ENCODE measurements around the gene PRR3.
A peak's percentile ranks its signal among the peaks of the same experiment; 100 is the strongest.
"Not testable (repeated sequence)": the region's sequence is repeated elsewhere in the genome, so short reads cannot be mapped to it uniquely, and the experiment has no call there.

Gene PRR3, protein sequence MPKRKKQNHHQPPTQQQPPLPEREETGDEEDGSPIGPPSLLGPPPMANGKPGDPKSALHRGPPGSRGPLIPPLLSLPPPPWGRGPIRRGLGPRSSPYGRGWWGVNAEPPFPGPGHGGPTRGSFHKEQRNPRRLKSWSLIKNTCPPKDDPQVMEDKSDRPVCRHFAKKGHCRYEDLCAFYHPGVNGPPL

DNA sequence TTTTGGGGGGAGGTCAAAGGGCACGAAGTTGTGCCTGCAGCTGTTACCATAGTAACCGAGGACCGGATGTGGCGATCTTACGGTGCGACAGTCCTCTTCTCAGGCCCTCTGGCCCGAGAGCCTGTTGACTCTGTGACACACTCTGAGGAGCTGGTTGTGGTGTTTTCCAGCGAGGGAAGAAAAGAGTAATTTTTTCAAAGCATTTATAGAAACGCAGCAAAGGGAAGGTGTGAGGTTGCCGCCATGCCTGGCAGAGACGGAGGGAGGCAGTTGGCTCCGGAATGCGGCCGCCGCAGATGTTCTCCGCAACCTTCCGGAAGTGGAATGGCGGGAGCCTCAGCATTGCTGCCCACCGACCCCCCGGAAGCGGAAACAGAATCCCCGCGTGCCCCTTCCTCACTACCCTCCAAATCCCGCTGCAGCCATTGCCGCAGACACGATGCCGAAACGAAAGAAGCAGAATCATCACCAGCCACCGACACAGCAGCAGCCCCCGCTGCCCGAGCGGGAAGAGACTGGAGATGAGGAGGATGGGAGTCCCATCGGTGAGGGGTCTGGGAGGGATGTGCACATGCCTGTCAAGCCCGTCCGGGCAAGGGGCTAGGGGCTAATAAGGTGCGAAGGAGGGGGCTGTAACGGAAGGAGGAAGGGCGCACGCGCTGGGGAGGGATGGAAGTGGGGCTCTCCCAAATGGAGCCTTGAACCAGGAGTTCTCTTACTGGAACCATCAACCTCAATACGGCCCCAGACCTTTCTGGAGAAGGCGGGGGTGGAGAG is at the start of gene PRR3:
Gene PRR3, plus strand, starts transcription at position 390 of the 777 bp plus-strand sequence. Its CDS starts 50 bp downstream, at position 440.
- peak; percentile 83 for DNase-seq (ENCODE audit: low read depth)

DNA sequence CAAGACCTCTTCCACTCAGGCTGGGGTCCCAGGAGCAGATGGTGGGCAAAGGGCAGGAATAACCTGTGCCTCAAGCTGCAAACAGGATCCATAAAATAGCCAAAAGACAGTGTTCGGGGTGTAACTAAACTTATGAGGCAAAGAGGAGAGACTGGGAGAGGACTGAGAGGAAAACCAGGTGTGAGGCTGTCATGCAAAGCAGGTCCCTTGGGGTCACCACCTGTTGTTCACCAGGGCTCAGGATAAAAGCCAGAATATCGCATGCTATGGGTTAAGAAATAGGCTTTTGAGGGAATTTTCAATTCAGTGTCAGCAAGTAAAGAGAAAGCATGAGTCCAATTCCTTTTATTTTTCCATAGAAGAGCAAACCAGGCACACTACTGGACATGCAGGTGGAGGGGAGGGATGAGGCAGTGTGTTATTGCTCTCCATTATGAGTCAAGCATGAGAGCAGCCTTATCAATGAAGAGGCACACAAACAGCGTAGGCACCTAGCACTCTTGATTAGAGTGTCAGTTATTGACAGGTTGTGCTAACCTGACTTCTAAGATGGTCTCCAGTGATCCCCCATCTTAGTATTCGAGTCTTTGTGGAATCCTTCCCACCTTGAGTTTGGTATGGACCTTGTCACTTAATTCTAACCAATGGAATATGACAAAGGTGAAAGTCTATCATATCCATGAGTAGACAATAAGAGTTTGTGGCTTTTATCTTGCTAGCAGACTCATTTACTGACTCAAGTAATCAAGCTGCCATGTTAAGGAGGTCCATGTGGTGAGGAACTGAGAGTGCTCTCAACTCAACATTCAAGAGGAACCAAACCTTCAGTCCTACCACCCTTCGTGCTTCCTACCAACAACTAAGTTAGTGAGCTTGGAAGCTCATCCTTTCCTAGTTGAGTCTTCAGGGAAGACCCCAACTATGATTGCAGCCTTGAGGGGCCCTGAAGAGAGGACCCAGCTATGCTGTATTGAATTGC is 49.0 kb upstream of the PRR3 start:
- no peak for DNase-seq (ENCODE audit: low read depth)

DNA sequence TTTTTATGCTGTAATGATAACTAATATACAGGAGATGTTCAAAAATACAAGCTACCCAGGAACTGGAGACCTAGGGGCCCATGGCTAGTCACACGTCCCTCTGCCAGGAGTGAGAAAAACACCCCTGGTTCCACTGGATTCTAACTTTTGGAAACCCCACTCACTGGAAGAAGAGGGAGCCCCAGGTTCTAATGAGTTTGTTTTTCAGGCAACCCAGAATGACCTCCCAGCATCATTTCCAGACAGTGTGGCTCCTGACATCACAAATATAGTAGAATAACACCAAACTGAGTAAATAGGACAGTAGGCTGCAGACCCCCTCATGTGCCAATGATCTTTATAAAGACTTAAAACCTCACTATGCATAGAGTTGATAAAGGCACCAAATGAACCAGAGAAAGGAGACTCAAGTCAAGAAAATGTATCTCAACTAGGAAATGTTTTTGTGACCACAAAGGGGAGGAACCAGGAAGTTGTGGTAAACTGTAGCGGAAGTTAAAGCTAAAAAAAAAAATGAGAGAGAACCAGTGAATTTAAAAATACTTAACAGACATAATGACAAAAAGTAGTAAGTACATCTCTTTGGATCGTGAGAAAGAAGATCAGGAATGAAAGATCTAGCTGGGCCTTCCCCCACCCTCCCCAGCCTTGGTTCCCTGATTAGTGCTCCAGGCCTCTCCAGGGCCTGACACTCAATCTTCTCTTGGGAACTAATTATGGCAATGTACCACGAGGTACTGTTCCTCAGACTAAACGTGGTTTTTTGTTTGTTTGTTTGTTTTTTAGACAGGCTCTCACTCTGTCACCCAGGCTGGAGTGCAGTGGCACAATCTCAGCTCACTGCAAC is 48.0 kb upstream of the PRR3 start:
- no peak for DNase-seq (ENCODE audit: low read depth)

DNA sequence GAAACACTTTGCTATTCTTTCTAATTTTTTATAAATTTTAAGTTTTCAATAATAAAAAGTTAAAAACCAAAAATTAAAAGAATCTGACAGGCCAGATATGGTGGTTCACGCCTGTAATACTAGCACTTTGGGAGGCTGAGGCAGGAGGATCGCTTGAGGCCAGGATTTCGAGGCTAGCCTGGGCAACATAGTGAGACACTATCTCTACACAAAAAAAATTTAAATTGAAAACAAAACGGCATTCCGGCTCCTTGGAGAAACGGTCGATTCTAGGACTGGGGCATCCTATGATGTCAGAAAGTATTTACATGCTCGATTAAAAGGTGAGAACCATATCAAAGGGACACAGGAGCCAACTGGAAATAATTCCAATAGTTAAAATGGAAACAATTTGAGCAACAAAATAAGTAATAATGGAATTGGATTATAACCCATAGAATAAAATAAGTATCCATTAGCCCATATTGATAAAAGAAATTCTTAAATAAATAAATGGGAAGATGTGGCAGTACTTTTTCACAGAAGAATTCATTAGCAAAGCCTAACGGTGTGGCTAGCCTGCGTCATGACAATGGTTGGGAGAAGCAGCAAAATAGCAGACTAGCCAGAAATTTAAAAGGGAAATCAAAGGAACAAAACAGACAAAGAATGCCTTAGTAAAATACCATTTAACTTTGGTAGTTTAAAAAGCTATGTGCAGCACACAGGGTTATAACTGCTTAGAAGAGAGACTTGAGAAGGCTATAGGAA is 46.5 kb upstream of the PRR3 start:
- DNase-seq (ENCODE audit: low read depth) = no peak

DNA sequence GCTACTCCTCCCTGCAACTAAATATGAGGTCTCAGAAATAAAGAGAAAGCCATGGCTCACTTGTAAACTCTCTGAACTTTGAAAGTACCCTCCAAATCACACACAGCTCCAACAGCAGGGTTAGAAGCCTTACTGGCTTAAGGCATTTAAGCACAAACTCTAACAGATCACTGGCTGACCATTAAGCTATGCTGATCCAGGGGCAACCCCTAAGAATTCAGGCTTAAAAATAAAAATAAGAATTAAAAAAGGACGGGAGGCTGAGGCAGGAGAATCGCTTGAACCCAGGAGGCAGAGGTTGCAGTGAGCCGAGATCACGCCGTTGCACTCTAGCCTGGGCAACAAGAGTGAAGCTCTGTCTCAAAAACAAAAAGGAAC is 45.9 kb upstream of the PRR3 start:
- DNase-seq (ENCODE audit: low read depth) = no peak

DNA sequence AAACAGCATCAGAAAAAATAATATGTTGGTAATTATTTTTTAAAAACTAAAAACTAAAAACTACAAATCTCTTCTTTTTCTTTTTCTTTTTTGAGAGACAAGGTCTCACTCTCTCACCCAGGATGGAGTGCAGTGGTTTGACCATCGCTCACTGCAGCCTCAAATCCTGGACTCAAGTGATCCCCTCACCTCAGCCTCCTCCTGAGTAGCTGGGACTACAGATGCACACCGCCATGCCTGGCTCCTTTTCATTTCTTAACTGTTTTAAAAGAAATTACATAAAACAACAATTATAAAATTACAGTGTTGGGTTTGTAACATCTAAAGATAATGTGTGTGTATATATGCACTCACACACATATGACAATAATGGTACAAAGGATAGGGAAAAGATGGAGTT is 43.6 kb upstream of the PRR3 start:
- no peak for DNase-seq (ENCODE audit: low read depth)

DNA sequence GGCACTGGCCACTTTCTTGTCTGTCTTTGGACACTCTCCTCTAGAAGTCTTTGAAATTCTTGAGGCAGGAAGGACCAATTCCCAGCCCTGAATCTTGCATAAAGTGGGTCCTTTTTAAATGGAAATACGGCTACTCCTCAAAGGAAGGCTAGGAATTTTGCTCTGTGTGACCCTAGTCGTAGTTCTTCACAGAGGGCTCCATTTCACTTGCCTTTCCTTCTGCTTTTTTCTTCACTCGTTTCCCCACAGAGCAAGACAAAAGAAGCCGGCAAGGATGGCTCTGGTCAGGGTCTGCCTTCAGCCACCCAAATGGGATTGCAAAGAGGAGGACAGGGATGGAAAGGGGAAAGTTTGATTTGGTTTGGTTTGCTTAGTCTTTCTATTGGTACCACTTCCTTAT is 42.0 kb upstream of the PRR3 start:
- DNase-seq (ENCODE audit: low read depth) = no peak

DNA sequence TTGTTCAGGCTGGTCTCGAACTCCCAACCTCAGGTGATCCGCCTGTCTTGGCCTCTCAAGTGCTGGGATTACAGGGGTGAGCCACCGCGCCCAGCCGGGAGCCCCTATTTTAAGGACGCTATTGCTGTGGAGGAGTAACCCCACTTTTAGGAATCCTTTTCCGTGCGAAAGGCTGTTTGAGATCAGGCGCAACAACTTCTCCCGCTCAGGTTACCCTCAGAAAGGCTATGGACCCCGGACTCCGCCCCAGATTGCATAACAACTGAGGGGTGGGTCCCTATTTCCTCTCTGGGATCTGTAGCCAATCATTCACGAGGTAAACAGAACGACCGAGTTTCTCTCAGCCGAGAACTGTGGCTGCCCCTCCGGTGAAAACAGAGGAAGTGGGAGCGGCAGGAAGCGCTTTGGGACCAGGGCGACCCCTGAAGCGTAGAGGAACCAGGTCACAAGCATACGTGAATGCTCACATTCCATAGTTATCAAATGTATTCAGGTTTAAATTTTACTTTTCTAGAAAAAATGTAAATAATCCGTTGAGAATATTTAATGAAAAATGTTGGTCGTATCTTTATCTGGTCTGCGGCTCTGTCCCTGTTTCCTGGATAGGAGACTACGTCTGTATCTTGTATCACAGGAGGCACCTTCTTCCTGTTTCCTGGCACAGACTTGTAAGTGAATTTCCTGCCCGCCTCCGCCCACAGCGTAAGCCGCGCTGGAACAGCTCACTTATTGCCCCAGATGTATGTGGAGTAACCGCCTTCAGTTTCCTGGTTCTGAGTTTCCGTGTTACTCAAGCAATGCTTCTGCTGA is 40.9 kb upstream of the PRR3 start:
- DNase-seq (ENCODE audit: low read depth) = peak; percentile 93

DNA sequence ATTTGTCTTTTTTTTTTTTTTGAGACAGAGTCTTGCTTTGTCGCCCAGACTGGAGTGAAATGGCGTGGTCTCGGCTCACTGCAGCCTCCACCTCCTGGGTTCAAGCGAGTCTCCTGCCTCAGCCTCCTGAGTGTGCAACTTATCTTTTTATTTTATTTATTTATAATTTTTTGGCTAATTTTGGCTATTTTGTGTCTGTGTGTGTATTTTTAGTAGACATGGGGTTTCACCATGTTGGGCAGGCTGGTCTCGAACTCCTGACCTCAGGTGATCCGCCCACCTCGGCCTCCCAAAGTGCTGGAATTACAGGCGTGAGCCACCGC is 40.4 kb upstream of the PRR3 start:
- DNase-seq (ENCODE audit: low read depth) = not testable (repeated sequence)

DNA sequence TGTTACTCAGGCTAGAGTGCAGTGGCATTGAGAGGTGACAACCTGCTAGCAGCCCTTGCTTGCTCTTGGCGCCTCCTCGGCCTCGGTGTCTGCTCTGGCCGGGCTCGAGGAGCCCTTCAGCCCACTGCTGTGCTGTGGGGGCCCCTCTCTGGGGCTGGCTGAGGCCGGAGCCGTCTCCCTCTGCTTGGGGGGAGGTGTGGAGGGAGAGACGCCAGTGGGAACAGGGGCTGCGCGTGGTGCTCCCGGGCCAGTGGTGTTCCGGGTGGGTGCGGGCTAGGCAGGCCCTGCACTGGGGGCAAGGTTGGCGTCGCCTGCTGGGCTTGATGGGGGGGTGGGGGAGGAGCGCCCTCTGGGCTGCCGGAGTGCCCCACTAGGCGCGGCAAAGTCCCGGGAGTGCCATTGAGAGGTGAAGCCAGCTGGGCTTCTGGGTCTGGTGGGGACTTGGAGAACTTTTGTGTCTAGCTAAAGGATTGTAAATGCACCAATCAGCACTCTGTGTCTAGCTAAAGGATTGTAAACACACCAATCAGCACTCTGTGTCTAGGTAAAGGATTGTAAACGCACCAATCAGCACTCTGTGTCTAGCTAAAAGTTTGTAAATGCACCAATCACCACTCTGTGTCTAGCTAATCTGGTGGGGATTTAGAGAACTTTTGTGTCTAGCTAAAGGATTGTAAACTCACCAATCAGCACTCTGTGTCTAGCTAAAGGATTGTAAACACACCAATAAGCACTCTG is 39.2 kb upstream of the PRR3 start:
- DNase-seq (ENCODE audit: low read depth) = not testable (repeated sequence)

DNA sequence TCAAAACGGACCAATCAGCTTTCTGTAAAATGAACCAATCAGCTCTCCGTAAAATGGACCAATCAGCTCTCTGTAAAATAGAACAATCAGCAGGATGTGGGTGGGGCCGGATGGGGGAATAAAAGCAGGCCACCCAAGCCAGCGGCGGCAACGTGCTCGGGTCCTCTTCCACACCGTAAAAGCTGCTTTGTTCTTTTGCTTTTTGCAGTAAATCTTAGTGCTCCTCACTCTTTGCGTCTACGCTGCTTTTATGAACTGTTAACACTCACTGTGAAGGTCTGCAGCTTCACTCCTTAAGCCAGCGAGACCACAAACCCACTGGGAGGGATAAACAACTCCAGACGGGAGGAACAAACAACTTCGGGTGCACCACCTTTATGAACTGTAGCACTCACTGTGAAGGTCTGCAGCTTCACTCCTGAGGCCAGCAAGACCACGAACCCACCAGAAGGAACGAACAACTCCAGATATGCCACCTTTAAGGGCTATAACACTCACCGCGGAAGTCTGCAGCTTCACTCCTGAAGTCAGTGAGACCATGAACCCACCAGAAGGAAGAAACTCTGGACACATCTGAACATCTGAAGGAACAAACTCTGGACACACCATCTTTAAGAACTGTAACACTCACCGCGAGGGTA is 38.5 kb upstream of the PRR3 start:
- DNase-seq (ENCODE audit: low read depth) = not testable (repeated sequence)

DNA sequence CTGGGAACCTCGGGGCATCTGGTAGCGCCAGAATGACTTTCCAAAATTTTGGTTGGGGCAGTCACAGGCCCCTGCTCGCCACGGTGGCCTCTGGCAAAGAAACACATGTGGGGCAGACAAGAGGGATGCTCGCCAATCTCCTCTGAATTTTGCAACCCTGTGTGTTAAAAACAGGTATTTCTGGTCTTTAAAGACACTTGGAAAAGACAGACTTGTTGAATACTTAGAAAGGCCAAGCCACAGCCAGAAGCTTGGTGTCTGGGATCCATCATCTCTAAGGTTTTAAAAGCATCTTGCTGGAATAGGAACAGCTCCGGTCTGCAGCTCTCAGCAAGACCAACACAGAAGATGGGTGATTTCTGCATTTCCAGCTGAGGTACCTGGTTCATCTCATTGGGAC is 36.6 kb upstream of the PRR3 start:
- DNase-seq (ENCODE audit: low read depth) = no peak

DNA sequence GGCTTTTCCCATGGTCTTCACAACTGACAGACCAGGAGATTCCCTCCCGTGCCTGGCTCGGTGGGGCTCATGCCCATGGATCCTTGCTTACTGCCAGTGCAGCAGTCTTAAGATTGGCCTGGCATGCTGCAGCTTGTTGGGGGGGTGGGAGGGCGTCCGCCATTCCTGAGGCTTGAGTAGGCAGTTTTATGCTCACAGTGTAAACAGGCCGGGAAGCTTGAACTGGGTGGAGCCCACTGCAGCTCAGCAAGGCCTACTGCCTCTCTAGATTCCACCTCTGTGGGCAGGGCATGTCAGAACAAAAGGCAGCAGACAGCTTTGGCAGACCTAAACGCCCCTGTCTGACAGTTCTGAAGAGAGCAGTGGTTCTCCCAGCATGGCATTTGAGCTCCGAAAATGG is 36.0 kb upstream of the PRR3 start:
- DNase-seq (ENCODE audit: low read depth) = not testable (repeated sequence)

DNA sequence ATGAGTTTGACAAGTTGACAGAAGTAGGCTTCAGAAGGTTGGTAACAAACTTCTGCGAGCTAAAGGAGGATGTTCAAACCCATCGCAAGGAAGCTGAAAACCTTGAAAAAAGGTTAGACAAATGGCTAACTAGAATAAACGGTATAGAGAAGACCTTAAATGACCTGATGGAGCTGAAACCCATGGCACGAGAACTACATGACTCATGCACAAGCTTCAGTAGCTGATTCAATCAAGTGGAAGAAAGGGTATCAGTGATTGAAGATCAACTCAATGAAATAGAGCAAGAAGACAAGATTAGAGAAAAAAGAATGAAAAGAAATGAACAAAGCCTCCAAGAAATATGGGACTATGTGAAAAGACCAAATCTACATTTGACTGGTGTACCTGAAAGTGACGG is 35.1 kb upstream of the PRR3 start:
- DNase-seq (ENCODE audit: low read depth) = not testable (repeated sequence)

DNA sequence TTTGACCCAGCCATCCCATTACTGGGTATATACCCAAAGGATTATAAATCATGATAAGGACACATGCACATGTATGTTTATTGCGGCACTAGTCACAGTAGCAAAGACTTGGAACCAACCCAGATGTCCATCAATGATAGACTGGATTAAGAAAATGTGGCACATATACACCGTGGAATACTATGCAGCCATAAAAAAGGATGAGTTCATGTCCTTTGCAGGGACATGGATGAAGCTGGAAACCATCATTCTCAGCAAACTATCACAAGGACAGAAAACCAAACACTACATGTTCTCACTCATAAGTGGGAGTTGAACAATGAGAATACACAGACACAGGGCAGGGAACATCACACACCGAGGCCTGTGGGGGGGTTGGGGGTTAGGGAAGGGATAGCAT is 30.7 kb upstream of the PRR3 start:
- not testable (repeated sequence) for DNase-seq (ENCODE audit: low read depth)

DNA sequence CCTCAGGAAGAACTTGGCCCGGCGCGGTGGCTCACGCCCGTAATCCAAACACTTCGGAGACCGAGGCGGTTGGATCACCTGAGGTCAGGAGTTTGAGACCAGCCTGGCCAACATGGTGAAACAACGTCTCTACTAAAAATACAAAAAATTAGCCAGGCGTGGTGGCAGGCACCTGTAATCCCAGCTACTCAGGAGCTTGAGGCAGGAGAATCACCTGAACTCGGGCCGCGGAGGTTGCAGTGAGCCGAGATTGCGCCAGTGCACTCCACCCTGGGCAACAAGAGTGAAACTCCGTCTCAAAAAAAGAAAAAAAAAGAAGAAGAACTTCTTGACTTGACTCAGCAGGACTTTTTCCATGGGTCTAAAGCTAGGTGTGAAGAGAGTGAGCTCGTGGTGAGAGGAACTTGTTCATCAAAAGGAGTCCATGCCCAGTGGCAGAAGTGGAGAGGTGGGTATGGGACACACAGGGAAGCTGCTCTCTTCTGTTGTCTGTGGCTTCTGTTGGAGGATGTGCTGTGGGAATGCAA is 27.7 kb upstream of the PRR3 start:
- DNase-seq (ENCODE audit: low read depth) = not testable (repeated sequence)

DNA sequence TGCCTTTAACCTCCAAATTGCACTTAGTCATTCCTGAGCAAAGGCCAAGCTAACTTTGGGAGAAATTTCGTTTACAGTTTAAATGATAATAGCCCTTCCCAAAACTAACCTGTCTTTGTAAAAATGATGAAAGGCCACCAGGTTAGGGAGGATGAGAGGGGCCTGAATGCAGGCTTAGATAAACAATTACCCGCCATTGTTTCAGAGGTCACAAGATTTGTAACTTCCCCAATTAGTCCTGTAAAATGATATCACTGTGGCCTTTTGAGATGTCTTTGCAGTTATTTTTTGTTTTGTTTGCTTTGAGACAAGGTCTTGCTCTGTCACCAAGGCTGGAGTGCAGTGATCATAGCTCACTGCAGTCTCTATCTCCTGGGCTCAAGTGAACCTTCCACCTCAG is 27.1 kb upstream of the PRR3 start:
- no peak for DNase-seq (ENCODE audit: low read depth)

DNA sequence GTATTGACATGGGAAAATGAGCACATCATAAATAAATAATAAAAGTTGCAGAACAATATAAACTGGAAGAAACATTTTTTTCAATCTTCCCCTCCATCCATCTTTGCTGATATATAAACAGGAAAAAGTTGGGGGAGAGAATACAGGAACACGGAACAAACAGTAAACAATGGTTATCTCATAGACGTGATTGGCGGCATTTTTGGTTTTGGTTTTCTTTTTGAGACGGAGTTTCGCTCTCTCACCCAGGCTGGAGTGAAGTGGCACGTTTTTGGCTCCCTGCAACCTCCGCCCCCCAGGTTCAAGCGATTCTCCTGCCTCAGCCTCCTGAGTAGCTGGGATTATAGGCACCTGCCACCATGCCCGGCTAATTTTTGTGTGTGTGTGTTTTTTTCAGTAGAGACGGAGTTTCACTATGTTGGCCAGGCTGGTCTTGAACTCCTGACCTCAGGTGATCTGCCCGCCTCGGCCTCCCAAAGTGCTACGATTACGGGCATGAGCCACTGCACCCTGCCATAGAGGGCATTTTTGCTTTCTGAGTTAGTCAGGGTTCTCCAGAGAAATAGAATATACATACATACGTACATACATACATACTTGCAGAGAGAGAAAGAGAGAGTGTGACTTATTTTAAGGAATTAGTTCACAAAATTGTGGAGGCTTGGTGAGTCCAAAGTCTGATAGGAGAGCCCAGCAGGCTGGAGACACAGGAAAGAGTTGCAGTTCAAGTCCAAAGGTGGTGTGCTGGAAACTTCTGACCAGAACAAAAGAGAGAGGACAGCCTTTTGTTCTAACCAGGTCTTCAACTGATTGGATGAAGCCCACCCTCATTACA is 23.4 kb upstream of the PRR3 start:
- DNase-seq (ENCODE audit: low read depth) = no peak

All from T-helper 22 cell (primary cell).